HepG2 (cell line): Measurements from ENCODE around the gene TDRD3. TPM values are rescaled to one million over a fixed set of nuclear protein-coding genes. Genes with fewer than 3 reads are reported as not detected.

ENCODE experiments used
- HDAC2 ChIP-seq: sonication (generic); formaldehyde crosslinking; IDR thresholded peaks from 2 replicates; pipeline ENCODE4 v1.4.0; 2020; ENCODE audit warnings: missing genetic modification reagents
- MXD4 ChIP-seq: IDR thresholded peaks from 2 replicates; pipeline ENCODE4 v1.6.1; 2016; ENCODE audit warnings: mild to moderate bottlenecking, missing biosample characterization, missing genetic modification reagents
- POLR2G ChIP-seq: fragments of 200-400 bp; formaldehyde crosslinking; IDR thresholded peaks from 2 replicates; pipeline ENCODE4 v1.6.1; 2018; ENCODE audit warnings: mild to moderate bottlenecking, low read depth, low read length, moderate library complexity
- ZC3H13 ChIP-seq: sonication (generic); formaldehyde crosslinking; IDR thresholded peaks from 2 replicates; pipeline ENCODE4 v1.8.1; 2023; ENCODE audit warnings: mild to moderate bottlenecking, missing genetic modification reagents, moderate library complexity
- ZNF17 ChIP-seq: sonication (generic); formaldehyde crosslinking; IDR thresholded peaks from 2 replicates; pipeline ENCODE4 v1.5.0; 2020; ENCODE audit warnings: mild to moderate bottlenecking, missing genetic modification reagents
- ZNF703 ChIP-seq: sonication (generic); formaldehyde crosslinking; IDR thresholded peaks from 2 replicates; pipeline ENCODE4 v1.5.1; 2020; ENCODE audit warnings: missing genetic modification reagents, mild to moderate bottlenecking, moderate library complexity, borderline replicate concordance
- ZNF775 ChIP-seq: sonication (generic); formaldehyde crosslinking; IDR thresholded peaks from 2 replicates; pipeline ENCODE4 v1.4.0; 2020; ENCODE audit warnings: missing genetic modification reagents, mild to moderate bottlenecking, moderate library complexity, borderline replicate concordance
- polyA plus RNA-seq, 8 experiments: library from polyadenylated mRNA; depleted of rRNA in 3 of 8; stranded (reverse) in 7 of 8; unstranded in 1 of 8; fragments of >200 nt; fragmentation: Illumina TruSeq in 4 of 8; extraction: Trizol in 4 of 8; gene quantifications; 2 replicates each; pipeline versions ENCODE4 v1.2.1 to v1.2.3, GENCODE V29; 2011 to 2016; ENCODE audit warnings: low read depth in 4 of 8, missing spikeins in 1 of 8, mixed read lengths in 1 of 8; ENCODE audit not compliant: insufficient read depth in 1 of 8
- total RNA-seq, 5 experiments: library from RNA; depleted of rRNA; stranded (reverse); fragments of >200 nt; fragmentation: Illumina TruSeq; extraction: Trizol; gene quantifications; 2 replicates each; pipeline ENCODE4 v1.2.3, GENCODE V29; 2016; ENCODE audit warnings: low read depth in 1 of 5
- TF ChIP-seq, protein P1 (sequence below), 2 experiments: fragments of 450-650 bp in 1 of 2; sonication (generic) in 1 of 2; formaldehyde crosslinking in 1 of 2; IDR thresholded peaks; 2 replicates each; pipeline versions ENCODE4 v1.6.1 to v1.8.0; 2016 to 2022; ENCODE audit warnings: antibody characterized with exemption in 1 of 2, mild to moderate bottlenecking in 1 of 2, missing genetic modification reagents in 1 of 2
- TF ChIP-seq, protein P2 (sequence below): sonication (generic); formaldehyde crosslinking; IDR thresholded peaks from 2 replicates; pipeline ENCODE4 v1.5.1; 2020; ENCODE audit warnings: missing genetic modification reagents, mild to moderate bottlenecking, borderline replicate concordance
- TF ChIP-seq, protein P3 (sequence below): sonication (generic); formaldehyde crosslinking; IDR thresholded peaks from 2 replicates; pipeline ENCODE4 v1.5.0; 2020; ENCODE audit warnings: mild to moderate bottlenecking, missing genetic modification reagents

The TDRD3 gene
- total and polyA plus RNA-seq, 2 of the 13 experiments (the other 11 are each of a cell fraction or from before 2014, with no cell fraction given) = 4.7 to 11.8 TPM

DNA sequence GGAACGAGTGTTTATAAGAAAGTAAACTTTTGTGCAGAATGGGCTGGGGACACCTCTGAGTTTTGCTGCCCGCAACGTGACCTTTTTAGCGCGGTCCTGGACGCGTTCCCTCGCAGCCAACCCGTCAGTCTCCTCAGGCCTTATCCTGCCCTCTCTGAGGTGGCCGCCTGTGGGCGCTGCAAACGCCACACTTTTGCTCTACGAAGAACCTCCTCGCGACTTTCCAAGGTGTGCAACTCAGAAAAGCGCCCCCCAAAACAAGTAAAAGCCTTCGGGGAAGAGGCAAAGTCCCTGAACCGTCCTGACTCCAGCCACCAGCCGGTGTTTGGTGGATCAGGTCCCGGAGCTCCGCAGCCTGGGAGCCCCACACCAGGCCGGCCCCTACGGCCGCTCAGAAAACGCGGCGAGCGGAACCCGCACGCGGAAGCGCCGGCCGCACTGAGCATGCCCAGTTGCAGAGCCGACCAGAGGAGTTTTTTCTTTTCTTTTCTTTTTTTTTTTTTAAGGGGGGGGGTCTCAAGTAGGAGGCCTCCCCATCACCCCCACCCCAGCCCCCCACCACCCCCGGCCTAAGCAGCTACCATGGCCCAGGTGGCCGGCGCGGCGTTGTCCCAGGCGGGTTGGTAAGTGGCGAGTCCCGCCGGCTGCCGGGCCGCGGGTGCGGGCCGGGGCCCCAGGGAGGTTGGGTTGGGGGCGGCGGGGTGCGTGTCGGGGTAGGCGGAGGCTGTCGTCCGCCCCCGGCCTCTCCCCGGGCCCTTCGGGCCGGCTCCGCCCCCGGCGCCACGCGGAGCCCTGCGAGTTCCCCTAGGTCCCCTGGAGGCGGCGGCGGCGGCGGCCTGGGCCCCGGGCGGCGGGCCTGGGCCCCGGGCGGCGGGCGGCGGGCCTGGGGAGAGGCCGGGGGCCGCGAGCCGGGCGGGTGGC, at the start of gene TDRD3 (continued):
- TF ChIP-seq, protein P1, sequence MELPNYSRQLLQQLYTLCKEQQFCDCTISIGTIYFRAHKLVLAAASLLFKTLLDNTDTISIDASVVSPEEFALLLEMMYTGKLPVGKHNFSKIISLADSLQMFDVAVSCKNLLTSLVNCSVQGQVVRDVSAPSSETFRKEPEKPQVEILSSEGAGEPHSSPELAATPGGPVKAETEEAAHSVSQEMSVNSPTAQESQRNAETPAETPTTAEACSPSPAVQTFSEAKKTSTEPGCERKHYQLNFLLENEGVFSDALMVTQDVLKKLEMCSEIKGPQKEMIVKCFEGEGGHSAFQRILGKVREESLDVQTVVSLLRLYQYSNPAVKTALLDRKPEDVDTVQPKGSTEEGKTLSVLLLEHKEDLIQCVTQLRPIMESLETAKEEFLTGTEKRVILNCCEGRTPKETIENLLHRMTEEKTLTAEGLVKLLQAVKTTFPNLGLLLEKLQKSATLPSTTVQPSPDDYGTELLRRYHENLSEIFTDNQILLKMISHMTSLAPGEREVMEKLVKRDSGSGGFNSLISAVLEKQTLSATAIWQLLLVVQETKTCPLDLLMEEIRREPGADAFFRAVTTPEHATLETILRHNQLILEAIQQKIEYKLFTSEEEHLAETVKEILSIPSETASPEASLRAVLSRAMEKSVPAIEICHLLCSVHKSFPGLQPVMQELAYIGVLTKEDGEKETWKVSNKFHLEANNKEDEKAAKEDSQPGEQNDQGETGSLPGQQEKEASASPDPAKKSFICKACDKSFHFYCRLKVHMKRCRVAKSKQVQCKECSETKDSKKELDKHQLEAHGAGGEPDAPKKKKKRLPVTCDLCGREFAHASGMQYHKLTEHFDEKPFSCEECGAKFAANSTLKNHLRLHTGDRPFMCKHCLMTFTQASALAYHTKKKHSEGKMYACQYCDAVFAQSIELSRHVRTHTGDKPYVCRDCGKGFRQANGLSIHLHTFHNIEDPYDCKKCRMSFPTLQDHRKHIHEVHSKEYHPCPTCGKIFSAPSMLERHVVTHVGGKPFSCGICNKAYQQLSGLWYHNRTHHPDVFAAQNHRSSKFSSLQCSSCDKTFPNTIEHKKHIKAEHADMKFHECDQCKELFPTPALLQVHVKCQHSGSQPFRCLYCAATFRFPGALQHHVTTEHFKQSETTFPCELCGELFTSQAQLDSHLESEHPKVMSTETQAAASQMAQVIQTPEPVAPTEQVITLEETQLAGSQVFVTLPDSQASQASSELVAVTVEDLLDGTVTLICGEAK (IDR thresholded peaks at IDR 0.05) = no peak
- TF ChIP-seq, protein P1 (CRISPR knock-in tag; IDR thresholded peaks at IDR 0.05) = 0 out of 2 replicates have a peak, but pooled peaks have one; percentile 23
- TF ChIP-seq ZNF17 (CRISPR knock-in tag) (no peak), MXD4 (CRISPR knock-in tag) (no peak), HDAC2 (CRISPR knock-in tag) (no peak), POLR2G (peak; percentile 84), ZC3H13 (CRISPR knock-in tag) (no peak), ZNF775 (CRISPR knock-in tag) (no peak), ZNF703 (CRISPR knock-in tag) (no peak; the same call in 1 of the 2 replicates)
- TF ChIP-seq, protein P2, sequence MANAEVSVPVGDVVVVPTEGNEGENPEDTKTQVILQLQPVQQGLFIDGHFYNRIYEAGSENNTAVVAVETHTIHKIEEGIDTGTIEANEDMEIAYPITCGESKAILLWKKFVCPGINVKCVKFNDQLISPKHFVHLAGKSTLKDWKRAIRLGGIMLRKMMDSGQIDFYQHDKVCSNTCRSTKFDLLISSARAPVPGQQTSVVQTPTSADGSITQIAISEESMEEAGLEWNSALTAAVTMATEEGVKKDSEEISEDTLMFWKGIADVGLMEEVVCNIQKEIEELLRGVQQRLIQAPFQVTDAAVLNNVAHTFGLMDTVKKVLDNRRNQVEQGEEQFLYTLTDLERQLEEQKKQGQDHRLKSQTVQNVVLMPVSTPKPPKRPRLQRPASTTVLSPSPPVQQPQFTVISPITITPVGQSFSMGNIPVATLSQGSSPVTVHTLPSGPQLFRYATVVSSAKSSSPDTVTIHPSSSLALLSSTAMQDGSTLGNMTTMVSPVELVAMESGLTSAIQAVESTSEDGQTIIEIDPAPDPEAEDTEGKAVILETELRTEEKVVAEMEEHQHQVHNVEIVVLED (CRISPR knock-in tag) = no peak
- TF ChIP-seq, protein P3, sequence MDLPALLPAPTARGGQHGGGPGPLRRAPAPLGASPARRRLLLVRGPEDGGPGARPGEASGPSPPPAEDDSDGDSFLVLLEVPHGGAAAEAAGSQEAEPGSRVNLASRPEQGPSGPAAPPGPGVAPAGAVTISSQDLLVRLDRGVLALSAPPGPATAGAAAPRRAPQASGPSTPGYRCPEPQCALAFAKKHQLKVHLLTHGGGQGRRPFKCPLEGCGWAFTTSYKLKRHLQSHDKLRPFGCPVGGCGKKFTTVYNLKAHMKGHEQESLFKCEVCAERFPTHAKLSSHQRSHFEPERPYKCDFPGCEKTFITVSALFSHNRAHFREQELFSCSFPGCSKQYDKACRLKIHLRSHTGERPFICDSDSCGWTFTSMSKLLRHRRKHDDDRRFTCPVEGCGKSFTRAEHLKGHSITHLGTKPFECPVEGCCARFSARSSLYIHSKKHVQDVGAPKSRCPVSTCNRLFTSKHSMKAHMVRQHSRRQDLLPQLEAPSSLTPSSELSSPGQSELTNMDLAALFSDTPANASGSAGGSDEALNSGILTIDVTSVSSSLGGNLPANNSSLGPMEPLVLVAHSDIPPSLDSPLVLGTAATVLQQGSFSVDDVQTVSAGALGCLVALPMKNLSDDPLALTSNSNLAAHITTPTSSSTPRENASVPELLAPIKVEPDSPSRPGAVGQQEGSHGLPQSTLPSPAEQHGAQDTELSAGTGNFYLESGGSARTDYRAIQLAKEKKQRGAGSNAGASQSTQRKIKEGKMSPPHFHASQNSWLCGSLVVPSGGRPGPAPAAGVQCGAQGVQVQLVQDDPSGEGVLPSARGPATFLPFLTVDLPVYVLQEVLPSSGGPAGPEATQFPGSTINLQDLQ (CRISPR knock-in tag) = peak; percentile 8; the same call in 1 of the 2 replicates
